Gastroesophageal sphincter (tissue), 4 donors: ENCODE results near the gene ITGA8. TPM values are rescaled to one million over a fixed set of nuclear protein-coding genes. Genes with fewer than 3 reads are reported as not detected.

Experiments
- ATAC-seq: fragments of 150-250 bp; one replicate; pipeline ENCODE4 v1.9.1; 2016; ENCODE audit warnings: mild to moderate bottlenecking, moderate library complexity
- H3K27ac ChIP-seq, 4 donors: fragments of 200-600 bp; sonication (generic) in 3 of 4; 1 replicate in 3 of 4; 2 replicates in 1 of 4; pipeline ENCODE4 v1.5.1; 2016 to 2019
- H3K27me3 ChIP-seq: fragments of 200-600 bp; sonication (generic); one replicate; pipeline ENCODE4 v1.5.1; 2019
- H3K36me3 ChIP-seq, 2 donors: fragments of 200-600 bp; sonication (generic); one replicate each; pipeline ENCODE4 v1.5.1; 2019; ENCODE audit warnings: control low read depth in 1 of 2
- H3K4me1 ChIP-seq, 3 donors: fragments of 200-600 bp; sonication (generic); 1 replicate in 2 of 3; 2 replicates in 1 of 3; pipeline ENCODE4 v1.5.1; 2016 to 2019; ENCODE audit warnings: control low read depth in 2 of 3
- H3K4me3 ChIP-seq, 2 donors: fragments of 200-600 bp; sonication (generic); one replicate each; pipeline ENCODE4 v1.5.1; 2019; ENCODE audit warnings: mild to moderate bottlenecking in 1 of 2, moderate library complexity in 1 of 2
- H3K9me3 ChIP-seq, 3 donors: fragments of 200-600 bp; sonication (generic); one replicate each; pipeline ENCODE4 v1.5.1; 2017 to 2019; ENCODE audit warnings: control low read depth in 2 of 3
- CTCF ChIP-seq, 4 experiments: fragments of 200-600 bp in 2 of 4; fragments of 450-650 bp in 2 of 4; sonication (generic) in 1 of 4; IDR thresholded peaks; one replicate each; pipeline ENCODE4 v1.5.1; 2017 to 2019; ENCODE audit warnings: antibody characterized with exemption in 4 of 4, mild to moderate bottlenecking in 2 of 4, moderate library complexity in 2 of 4
- EP300 ChIP-seq: sonication (generic); formaldehyde crosslinking; IDR thresholded peaks from one replicate; pipeline ENCODE4 v1.6.1; 2017; ENCODE audit warnings: antibody characterized with exemption, mild to moderate bottlenecking
- POLR2A ChIP-seq, 2 donors: fragments of 450-650 bp; IDR thresholded peaks; one replicate each; pipeline ENCODE4 v1.6.1; 2017; ENCODE audit warnings: antibody characterized with exemption in 2 of 2, mild to moderate bottlenecking in 2 of 2, moderate library complexity in 1 of 2
- POLR2AphosphoS5 ChIP-seq: sonication (generic); formaldehyde crosslinking; IDR thresholded peaks from one replicate; pipeline ENCODE4 v1.6.1; 2017; ENCODE audit warnings: antibody characterized with exemption
- WGBS, 2 donors: methylation state at CpG; one replicate each; pipeline ENCODE4 v1.1.5; 2018; ENCODE audit warnings: low coverage in 1 of 2; 5-methylcytosine and 5-hydroxymethylcytosine counted together
- total RNA-seq, 4 donors: library from RNA; depleted of rRNA; stranded (reverse); fragments of >200 nt; gene quantifications; one replicate each; pipeline ENCODE4 v1.1.0, GENCODE V29; 2016

The ITGA8 gene
- total RNA-seq, 4 donors from 2014 or later, result 37.6 to 667 (median 310) TPM

GRCh38 chr10:15464381-15464780 lies 255.3 kb downstream of the ITGA8 start:
- Histone ChIP-seq H3K27me3 (no peaks in the 10 kb centered on the region), H3K36me3 (no peaks in the 10 kb centered on the region), H3K4me1 (no peaks in the 10 kb centered on the region), H3K27ac (no peak overlapping the region), H3K4me3 (no peak overlapping the region), H3K9me3 (peaks cover 0 to 6% (median 0%) of the 10 kb centered on the region in 3 donors)
- 36 to 62% methylated on average over 3 of the region's 3 CpGs for WGBS, 2 donors
- TF ChIP-seq POLR2A (IDR thresholded peaks at IDR 0.05) (no peak), EP300 (no peak), CTCF (IDR thresholded peaks at IDR 0.05) (no peak), POLR2AphosphoS5 (no peak)
- no peak for ATAC-seq

Other genes with a start within 250 kb of the ITGA8 start
- gene MINDY3, start 140.6 kb upstream of the ITGA8 start, total RNA-seq, result 10 to 100 TPM; 21.8 to 93.6 (median 36.7) TPM